Measurements from ENCODE around the gene ERICH2. TPM values are rescaled to one million over a fixed set of nuclear protein-coding genes. Genes with fewer than 3 reads are reported as not detected.

ERICH2 gene
- total and polyA plus RNA-seq, 2 donors (not counting 3 experiments of a cell fraction or from before 2014, with no cell fraction given) = not detected

DNA sequence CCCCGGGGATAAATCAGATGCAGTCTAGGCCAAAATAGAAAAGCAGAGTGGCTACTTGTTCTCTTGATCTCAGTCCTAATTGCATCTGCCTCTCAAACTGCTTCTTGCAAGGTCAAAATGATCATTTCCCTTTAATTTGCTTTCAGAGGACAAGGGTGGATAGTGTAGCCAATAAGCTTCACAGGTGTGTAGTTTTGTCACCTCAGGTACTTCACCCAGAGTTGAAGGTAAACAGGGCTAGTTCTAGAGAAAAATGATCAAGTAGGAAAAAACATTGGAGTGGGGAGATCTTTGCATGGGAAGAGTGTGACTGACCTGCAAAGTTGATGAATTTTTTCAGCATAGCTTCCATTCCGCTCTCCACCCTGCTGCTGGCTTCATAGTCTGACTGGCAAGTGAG is 8.7 kb downstream of the ERICH2 start:
- no peak overlapping the region for H3K27ac ChIP-seq (ENCODE audit: insufficient read depth, low read depth, low read length)
- intact Hi-C loops (cut with micrococcal nuclease) (no loop called here), dilution Hi-C loops (cut with MboI; ENCODE audit: extremely low pct_ligation_motif_present, low sequenced_read_pairs) (no loop called here)
- no peaks in the 10 kb centered on the region for H3K9me3 ChIP-seq (replicated peaks; ENCODE audit: control insufficient read depth, insufficient read depth, low read length)
- H3K4me2 ChIP-seq (ENCODE audit: insufficient read depth, low read length) = no peak overlapping the region
- no peaks in the 10 kb centered on the region for H3K36me3 ChIP-seq (ENCODE audit: control insufficient read depth in 2 of 2, extremely low read depth in 1 of 2, insufficient read depth in 2 of 2, low read length in 2 of 2)
- ChIA-PET POLR2A (no interaction called here), CTCF (interaction anchor here (0.6 to 1.3 kb wide), 3 partner anchors 16 to 436 kb away, joined by 3 read pairs; no protein-coding TSS in a partner anchor)
- TF ChIP-seq JUN (IDR thresholded peaks at IDR 0.05; ENCODE audit: borderline replicate concordance, insufficient read depth, insufficient read length, low read depth) = no peak
- no peak for TF ChIP-seq GATA2 (IDR thresholded peaks at IDR 0.05; ENCODE audit: insufficient read depth, insufficient read length, low read depth, low read length)
- TF ChIP-seq MYC (IDR thresholded peaks at IDR 0.05; ENCODE audit: low read depth, low read length) = no peak
- no peak for TF ChIP-seq POLR2AphosphoS5 (IDR thresholded peaks at IDR 0.05; ENCODE audit: insufficient read depth, low read depth, low read length)
- H3K9me1 ChIP-seq (replicated peaks; ENCODE audit: control insufficient read depth, extremely low read depth, insufficient read depth, low read length) = no peaks in the 10 kb centered on the region
- H4K20me1 ChIP-seq (replicated peaks; ENCODE audit: control insufficient read depth, extremely low read depth, insufficient read depth, low read length) = no peaks in the 10 kb centered on the region
- no peaks in the 10 kb centered on the region for H3K4me1 ChIP-seq (ENCODE audit: control insufficient read depth, extremely low read depth, insufficient read depth, low read length)
- H3K27me3 ChIP-seq (ENCODE audit: control insufficient read depth in 2 of 2, insufficient read depth in 2 of 2, low read length in 2 of 2) = peaks cover 4 to 25% of the 10 kb centered on the region in 2 experiments
- FAIRE-seq (no peak), DNase-seq (ENCODE audit: low read depth, low spot score) (no peak)
- H3K79me2 ChIP-seq (ENCODE audit: control insufficient read depth, insufficient read depth, low read length) = no peaks in the 10 kb centered on the region
- BruUV-seq (replicated peaks) = no TSS peak
- no peak overlapping the region for H2AFZ ChIP-seq (ENCODE audit: low read depth, low read length)
- H3K9ac ChIP-seq (replicated peaks; ENCODE audit: extremely low read depth, insufficient read depth, low read length) = no peak overlapping the region
- no peak overlapping the region for H3K4me3 ChIP-seq (replicated peaks in 1 of 3; ENCODE audit: insufficient read depth in 1 of 3, low read depth in 1 of 3, low read length in 3 of 3)

DNA sequence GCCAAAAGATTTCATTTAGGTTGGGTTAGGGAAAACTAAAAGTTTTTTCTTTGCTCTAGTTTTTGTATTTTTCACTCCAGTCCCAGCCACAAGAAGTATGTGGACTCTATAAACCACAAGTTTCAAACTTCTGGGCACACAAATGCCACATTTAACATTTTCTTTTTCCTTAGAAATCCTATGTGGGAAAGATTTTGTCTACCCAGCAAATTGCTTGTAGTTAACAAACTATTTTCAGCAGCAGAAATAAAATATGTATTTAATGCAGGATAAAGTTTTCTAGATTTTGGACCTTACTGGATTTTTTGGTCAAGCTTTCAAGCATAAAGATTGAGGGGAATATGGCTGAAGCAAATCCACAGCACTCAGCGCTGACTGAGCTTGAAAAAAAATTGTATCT is 9.1 kb downstream of the ERICH2 start:
- dilution Hi-C loops (cut with MboI; ENCODE audit: extremely low pct_ligation_motif_present, low sequenced_read_pairs) = no loop called here
- peaks cover 4 to 25% of the 10 kb centered on the region in 2 experiments for H3K27me3 ChIP-seq (ENCODE audit: control insufficient read depth in 2 of 2, insufficient read depth in 2 of 2, low read length in 2 of 2)
- no peak overlapping the region for H2AFZ ChIP-seq (ENCODE audit: low read depth, low read length)
- BruUV-seq (replicated peaks) = no TSS peak
- no peaks in the 10 kb centered on the region for H3K36me3 ChIP-seq (ENCODE audit: control insufficient read depth in 2 of 2, extremely low read depth in 1 of 2, insufficient read depth in 2 of 2, low read length in 2 of 2)
- H3K4me2 ChIP-seq (ENCODE audit: insufficient read depth, low read length) = no peak overlapping the region
- H3K9me3 ChIP-seq (replicated peaks; ENCODE audit: control insufficient read depth, insufficient read depth, low read length) = no peaks in the 10 kb centered on the region
- H3K9me1 ChIP-seq (replicated peaks; ENCODE audit: control insufficient read depth, extremely low read depth, insufficient read depth, low read length) = no peaks in the 10 kb centered on the region
- POLR2A ChIA-PET = no interaction called here
- intact Hi-C loops (cut with micrococcal nuclease) = no loop called here
- no peaks in the 10 kb centered on the region for H4K20me1 ChIP-seq (replicated peaks; ENCODE audit: control insufficient read depth, extremely low read depth, insufficient read depth, low read length)
- H3K27ac ChIP-seq (ENCODE audit: insufficient read depth, low read depth, low read length) = no peak overlapping the region
- H3K4me1 ChIP-seq (ENCODE audit: control insufficient read depth, extremely low read depth, insufficient read depth, low read length) = no peaks in the 10 kb centered on the region
- CTCF ChIA-PET = interaction anchor here (0.6 to 1.3 kb wide), 3 partner anchors 17 to 436 kb away, joined by 3 read pairs; no protein-coding TSS in a partner anchor
- DNase-seq (ENCODE audit: low read depth, low spot score) = no peak
- H3K4me3 ChIP-seq (replicated peaks in 1 of 3; ENCODE audit: insufficient read depth in 1 of 3, low read depth in 1 of 3, low read length in 3 of 3) = no peak overlapping the region
- no peak overlapping the region for H3K9ac ChIP-seq (replicated peaks; ENCODE audit: extremely low read depth, insufficient read depth, low read length)
- no peaks in the 10 kb centered on the region for H3K79me2 ChIP-seq (ENCODE audit: control insufficient read depth, insufficient read depth, low read length)
- TF ChIP-seq, protein P1, sequence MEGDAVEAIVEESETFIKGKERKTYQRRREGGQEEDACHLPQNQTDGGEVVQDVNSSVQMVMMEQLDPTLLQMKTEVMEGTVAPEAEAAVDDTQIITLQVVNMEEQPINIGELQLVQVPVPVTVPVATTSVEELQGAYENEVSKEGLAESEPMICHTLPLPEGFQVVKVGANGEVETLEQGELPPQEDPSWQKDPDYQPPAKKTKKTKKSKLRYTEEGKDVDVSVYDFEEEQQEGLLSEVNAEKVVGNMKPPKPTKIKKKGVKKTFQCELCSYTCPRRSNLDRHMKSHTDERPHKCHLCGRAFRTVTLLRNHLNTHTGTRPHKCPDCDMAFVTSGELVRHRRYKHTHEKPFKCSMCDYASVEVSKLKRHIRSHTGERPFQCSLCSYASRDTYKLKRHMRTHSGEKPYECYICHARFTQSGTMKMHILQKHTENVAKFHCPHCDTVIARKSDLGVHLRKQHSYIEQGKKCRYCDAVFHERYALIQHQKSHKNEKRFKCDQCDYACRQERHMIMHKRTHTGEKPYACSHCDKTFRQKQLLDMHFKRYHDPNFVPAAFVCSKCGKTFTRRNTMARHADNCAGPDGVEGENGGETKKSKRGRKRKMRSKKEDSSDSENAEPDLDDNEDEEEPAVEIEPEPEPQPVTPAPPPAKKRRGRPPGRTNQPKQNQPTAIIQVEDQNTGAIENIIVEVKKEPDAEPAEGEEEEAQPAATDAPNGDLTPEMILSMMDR (IDR thresholded peaks at IDR 0.05; ENCODE audit: extremely low read depth in 1 of 2, insufficient read depth in 1 of 2, low read depth in 1 of 2, low read length in 2 of 2) = no peak
- TF ChIP-seq POLR2AphosphoS5 (IDR thresholded peaks at IDR 0.05; ENCODE audit: insufficient read depth, low read depth, low read length) = no peak
- TF ChIP-seq, protein P2, sequence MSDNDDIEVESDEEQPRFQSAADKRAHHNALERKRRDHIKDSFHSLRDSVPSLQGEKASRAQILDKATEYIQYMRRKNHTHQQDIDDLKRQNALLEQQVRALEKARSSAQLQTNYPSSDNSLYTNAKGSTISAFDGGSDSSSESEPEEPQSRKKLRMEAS (IDR thresholded peaks at IDR 0.05; ENCODE audit: insufficient read depth, insufficient read length) = no peak
- no peak for TF ChIP-seq POLR2A (IDR thresholded peaks at IDR 0.05; ENCODE audit: low read depth, low read length)
- TF ChIP-seq GATA2 (IDR thresholded peaks at IDR 0.05; ENCODE audit: insufficient read depth, insufficient read length, low read depth, low read length) = no peak
- TF ChIP-seq JUN (IDR thresholded peaks at IDR 0.05; ENCODE audit: borderline replicate concordance, insufficient read depth, insufficient read length, low read depth) = no peak
- TF ChIP-seq FOS (IDR thresholded peaks at IDR 0.05; ENCODE audit: borderline replicate concordance, insufficient read depth, low read length) = no peak
- TF ChIP-seq MYC (IDR thresholded peaks at IDR 0.05; ENCODE audit: low read depth, low read length) = no peak
- no peak for FAIRE-seq
